GM21576 (cell line): Measurements from ENCODE around the gene FLT4.
"Not testable (repeated sequence)": the region's sequence is repeated elsewhere in the genome, so short reads cannot be mapped to it uniquely, and the experiment has no call there.

ENCODE experiments used
- ATAC-seq: cut with Tn5 transposase; IDR thresholded peaks from one replicate; pipeline ENCODE4 v1.9.1; 2021; ENCODE audit warnings: mild to moderate bottlenecking, moderate library complexity; ENCODE audit not compliant: unreplicated experiment

Gene FLT4

DNA sequence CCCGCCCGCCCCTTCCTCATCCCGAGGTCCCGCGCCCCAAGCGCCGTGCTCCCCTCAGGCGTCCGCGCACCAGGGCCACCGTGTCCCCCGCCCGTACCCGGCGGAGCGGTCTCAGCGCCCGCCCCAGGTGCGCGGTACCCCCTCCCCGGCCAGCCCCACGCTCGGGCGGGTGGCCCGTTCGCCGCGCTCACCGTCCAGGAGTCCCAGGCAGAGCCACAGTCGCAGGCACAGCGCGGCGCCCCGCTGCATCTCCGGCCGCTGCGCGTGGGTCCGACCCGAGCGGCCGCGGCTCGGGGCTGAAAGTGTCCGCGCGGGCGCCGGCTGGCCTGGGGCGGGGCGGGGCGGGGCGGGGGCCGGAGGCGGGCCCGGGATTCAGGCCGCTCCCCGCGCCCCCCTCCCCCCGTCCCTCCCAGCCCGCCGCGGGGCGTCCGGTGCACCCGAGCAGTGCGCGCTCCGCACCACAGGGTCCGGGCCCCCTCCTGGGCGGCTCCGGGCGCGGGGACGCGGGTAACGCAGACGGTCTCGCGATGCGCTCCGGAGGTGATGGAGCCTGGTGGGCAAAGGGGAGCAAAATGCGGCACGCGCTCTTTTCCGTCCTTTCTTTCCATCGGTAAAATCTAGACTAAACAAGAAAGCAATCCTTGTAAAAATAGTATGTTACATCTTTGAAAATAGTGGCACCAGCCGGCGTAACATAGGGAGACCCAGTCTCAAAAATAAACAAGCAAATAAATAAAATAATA lies at the start of gene FLT4:
TSS of gene FLT4 (minus strand) at position 304 of the 743 bp plus-strand sequence. CDS start at position 249, 55 bp downstream.
- ATAC-seq, result no peak

DNA sequence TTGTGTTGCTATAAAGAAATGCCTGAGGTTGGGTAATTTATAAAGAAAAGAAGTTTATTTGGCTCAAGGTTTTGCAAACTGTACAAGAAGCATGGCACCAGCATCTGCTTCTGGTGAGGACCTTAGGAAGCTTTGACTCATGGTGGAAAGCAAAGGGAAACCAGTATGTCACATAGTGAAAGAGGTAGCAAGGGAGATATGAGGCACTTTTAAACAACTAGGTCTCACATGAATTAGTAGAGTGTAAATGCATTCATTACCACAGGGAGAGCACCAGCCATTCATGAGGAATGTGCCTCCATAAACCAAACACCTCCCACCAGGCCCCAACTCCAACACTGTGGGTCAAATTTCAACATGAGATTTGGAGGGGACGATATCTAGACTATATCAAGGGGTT lies 49.6 kb upstream of the FLT4 start:
- ATAC-seq, result no peak

DNA sequence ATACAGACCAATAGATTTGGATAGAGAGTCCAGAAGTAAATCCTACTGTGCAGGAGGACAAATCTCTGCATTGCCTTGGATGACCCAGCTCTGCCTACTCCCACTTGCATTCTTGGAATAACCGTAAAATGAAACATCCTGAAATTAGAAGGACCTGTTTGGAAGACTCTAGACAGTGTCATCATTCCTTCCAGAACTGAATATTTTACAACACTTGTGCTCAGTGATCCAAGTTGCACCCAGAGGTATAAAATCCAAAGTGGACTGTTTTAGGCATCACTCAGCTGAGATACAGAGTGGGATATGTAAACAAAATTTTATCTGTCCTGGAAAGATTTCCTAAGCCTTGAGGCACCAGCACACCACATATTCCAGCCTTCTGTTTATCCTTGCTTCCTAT lies 46.7 kb upstream of the FLT4 start:
- no peak for ATAC-seq

DNA sequence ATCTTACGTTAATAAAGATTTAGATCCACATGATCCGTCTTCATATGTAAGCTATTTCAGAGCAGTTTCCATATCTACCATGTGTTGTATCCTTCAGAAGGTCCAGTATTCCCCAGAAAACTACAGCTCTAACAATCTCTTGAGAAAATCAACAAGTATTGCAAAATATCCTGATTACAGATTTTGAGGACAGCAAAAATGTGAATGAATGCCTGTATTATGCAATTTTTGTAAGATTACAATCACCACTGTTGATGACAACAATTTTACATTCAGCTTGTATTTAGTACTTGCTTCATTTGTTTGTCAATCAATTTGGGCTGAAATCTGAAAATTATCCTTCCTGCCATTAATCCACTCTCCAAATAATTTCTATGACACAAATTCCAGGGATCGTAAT lies 43.0 kb upstream of the FLT4 start:
- no peak for ATAC-seq

DNA sequence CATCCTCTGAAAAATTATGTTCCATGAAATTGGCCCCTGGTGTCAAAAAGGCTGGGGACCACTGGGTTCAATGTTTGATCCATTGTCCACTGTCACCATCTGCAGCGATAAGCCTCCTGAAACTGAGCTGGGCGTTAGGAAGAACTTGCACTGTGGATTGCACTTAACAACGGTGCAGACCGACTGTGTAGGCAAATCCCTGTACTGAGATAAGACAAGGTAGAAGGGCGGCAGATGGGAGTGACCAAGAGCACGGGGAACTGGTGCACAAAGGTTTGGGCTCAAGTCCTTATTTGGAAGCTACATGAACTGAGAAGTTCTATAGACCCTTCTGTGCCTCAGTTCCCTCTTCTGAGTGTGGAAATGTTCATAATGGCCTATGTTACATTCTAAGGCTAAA lies 41.6 kb upstream of the FLT4 start:
- ATAC-seq, result no peak

DNA sequence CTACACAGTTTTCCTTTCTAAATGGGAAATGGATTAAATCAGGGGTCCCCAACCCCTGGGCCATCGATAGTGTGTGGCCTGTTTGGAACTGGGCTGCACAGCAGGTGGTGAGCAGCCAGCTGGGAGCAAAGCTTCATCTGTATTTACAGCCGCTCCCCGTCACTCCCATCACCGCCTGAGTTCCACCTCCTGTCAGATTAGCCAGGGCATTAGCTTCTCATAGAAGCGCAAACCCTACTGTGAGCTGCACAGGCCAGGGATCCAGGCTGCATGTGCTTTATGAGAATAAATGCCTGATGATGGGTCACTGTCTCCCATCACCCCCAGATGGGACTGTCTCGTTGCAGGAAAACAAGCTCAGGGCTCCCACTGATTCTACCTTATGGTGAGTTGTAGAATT lies 41.2 kb upstream of the FLT4 start:
- no peak for ATAC-seq

DNA sequence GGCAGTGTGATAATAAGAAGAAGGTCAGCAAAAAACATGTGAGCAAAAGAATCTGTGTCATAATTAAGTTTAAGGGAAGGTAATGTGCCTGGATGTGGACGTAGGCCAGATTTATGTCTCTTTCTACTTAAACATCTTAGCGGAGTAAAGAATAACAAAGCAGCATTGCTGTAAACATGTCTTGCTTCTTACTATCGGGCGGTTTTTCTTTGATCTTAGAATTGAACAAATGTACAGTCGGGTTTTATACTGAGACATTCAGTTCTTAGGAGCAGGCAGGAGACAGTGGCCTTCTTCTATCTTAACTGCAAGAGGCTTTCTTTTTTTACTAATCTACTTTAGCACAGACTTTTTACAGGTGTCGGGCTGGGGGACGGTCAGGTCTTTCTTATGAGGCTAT lies 40.4 kb upstream of the FLT4 start:
- no peak for ATAC-seq

DNA sequence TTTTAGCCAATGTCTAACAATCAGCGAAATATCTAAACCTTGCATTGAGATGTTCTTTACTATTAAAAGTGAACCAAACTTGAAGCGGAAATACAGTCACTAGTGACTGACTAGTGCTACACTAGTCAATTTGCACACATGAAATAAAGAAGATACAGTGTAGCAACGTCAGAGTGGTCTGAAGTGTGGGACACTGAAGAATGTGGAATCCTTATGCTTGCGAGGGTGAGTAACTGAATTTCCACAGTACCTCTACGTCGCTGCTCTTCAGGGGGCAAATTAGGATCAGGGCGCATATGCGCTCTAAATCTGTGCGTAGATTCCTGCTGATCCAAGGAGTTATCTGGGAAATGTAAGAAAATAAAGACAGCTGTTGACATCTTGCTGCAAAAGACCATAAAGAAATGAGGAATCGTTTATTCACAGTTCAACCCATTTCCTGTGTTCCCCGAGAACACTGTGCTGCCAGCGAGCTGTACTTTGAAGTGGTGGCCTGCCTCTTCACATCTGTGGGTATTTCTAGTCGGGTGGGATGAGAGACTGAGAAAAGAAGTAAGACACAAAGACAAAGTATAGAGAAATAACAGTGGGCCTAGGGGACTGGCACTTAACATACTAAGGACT lies 39.8 kb upstream of the FLT4 start:
- ATAC-seq, result no peak

DNA sequence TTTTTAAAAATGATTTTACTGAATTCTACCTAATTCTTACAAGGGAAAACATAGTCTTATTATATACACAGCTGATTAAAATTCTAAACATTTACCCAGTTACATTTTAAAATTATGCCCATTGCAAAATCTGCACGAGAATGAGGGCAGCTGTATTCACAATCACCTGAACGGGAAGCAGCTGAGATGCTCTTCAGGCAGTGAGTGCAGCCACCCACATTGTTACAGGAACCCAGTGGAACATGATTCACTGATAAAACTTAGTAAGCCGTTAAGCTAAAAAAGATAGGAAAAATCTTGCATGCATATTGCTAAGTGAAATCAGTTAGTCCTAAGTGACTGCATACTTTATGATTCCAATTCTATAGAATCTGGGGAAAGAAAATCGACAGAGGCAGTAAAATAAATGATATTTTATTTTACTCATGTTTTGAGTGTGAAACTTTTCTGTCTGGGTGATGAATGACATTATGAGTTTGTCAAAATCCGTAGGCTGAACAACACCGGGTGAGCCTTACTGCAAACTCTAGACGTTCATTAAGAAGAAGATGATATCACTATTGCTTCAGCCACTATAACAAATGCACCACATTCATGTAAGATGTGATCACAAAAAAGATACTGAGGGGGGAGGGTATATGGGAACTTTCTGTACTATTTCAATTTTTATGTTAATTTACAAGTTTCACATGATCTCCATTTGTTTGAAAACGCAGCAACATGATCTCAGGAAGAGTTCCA lies 39.1 kb upstream of the FLT4 start:
- no peak for ATAC-seq

DNA sequence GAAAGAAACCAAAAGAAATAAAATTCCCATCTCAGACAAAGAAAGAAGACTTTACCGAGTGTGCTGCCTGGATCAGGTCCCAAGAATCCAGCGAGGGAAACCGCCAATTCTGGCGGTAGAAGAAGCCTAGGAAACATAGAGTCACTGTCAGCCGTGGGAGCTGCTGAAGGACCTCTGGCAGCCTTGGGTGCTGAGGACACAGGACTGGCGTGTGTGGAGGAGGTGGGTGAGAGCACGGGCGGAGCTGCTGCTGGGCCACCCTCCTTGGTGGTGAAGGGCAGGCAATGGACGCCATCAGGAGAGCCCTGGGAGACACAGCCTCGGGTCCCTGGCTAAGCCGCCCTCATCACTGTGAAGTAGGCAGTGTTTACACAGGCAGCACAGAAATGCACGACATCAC lies 37.4 kb upstream of the FLT4 start:
- ATAC-seq, result not testable (repeated sequence)

DNA sequence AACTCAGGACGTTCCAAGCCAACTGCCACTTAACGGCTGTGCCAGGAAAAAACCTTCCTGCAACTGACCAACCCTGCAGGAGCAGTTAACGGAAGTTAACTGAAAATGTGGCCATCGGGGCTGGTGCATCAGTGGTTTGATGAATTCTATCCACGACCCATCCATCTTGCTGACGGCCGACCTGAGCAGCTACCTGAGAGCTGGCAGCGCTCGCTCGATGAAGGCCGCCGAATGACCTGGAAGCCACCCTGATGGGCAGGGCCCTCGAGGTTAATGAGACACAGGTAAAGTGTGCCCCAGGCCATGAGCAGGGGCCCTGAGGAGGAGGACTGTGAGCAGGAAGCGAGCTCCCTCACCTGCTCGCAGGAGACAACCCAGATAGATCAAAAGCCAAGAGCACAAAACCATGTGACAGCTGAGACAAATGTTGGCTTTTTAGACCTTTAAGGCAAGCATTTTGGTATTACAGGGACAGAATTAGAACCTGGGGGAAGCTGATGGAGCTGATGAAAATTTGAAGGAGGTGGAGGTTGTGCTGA lies 35.3 kb upstream of the FLT4 start:
- ATAC-seq, result no peak

DNA sequence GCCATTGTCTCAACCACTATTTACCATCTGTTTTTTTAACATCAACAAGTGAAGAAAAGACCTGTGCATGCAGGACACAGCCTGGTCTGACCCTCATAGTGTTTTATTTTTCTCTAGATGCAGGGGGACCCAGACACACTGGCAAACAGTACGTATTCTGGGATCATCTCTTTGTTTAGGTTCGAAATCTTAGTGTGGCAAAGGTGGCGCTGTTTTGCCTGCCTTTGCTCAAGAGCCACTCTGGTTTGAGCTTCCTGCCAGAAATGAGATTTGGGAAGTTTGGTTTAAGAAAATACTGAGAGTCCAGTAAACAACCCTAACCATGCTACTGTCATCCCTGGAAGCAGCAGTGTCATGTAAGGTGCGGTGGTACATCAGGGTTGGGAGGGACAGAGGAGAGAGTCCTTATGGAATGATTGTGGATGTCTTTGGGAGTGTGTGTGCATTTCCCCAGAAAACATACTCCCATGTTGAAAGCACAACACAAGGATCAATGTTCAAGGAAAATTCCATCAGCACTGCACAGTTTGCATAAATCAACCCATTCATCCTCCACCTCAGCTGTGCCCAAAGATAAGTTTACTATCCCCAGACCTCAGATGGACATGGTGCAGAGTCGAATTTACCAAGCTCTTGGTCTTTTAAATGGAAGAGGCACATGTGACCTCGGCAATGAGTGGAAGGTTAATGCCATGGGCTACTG lies 34.0 kb upstream of the FLT4 start:
- ATAC-seq, result no peak

DNA sequence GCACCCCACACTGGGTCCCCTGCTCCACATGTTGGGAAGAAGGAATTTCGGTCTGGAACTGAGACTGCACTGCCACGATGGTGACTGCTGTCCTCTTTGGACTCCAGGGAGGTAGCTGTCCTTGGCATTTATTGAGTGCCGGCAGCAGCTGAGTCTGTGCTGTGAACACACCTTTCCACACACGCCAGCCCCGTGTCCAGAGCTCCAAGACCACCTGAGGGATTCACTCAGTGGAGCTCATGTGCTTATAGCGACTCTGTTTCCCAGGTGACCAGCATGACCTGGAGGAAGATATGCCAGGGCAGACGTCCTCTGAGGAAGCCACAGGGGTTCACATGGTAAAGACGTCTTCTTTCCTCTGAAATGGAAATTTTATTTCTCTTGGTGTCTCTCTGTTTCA lies 33.2 kb upstream of the FLT4 start:
- no peak for ATAC-seq

DNA sequence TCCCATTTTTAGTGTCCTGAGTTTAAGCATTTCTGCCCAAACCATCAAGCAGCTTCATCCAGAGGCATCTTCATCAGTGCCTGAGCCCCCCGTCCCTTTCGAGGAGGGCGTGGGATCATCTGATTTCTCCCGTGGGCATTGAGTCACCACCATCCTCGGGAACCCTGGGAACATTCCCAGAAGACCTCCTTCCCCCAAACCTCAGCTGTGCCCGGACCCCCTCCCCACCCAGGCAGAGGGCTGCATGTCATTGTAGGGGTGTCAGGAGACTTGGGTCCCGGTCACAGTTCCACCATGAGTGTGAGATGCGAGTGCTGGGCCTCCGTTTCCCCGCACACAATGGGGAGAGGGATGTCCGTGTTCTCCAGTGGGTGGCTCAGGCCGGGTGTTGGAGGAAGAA lies 32.6 kb upstream of the FLT4 start:
- not testable (repeated sequence) for ATAC-seq

DNA sequence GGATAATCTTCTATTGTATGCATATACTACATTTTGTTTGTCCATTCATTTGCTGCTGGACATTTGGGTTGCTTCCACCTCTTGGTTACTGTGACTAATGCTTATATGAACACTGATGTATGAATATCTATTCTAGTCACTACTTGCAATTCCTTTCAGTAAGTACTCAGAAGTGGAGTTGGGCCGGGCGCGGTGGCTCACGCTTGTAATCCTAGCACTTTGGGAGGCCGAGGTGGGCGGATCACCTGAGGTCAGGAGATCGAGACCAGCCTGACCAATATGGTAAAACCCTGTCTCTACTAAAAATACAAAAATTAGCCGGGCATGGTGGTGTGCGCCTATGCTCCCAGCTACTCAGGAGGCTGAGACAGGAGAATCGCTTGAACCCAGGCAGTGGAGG lies 28.9 kb upstream of the FLT4 start:
- ATAC-seq, result not testable (repeated sequence)

DNA sequence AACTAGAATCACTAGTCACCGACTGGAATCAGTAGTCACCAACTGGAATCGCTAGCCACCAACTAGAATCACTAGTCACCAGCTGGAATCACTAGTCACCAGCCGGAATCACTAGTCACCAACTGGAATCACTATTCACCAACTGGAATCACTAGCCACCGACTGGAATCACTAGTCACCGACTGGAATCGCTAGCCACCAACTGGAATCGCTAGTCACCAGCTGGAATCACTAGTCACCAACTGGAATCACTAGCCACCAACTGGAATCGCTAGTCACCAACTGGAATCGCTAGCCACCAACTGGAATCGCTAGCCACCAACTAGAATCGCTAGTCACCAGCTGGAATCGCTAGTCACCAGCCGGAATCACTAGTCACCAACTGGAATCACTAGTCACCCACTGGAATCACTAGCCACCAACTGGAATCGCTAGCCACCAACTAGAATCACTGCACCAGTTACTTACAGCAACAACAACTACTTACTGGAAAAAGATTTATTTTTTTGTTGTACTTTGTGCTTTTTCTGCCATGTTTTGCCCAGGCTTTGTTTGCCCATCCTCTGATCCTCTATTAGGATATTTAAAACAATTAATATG lies 25.7 kb upstream of the FLT4 start:
- ATAC-seq, result no peak

DNA sequence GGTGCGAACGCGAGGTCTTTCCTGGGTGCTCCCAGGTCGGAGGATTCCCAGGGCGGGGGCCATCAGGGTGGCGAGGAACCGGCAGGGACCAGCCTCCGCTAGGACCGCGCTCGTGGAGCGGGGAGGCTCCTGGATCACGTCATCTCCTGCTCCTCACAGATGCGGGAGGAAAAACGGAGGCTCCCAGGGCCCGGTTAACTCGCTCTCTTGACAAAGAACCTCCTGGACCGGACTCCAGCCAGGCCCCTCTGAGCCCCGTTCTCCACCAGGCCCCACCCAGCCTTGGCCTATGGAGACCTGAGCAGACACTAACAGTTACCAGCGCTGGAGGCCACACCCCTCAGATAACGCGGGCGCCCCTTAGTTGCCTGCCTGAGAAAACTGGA lies 24.7 kb upstream of the FLT4 start:
- not testable (repeated sequence) for ATAC-seq

DNA sequence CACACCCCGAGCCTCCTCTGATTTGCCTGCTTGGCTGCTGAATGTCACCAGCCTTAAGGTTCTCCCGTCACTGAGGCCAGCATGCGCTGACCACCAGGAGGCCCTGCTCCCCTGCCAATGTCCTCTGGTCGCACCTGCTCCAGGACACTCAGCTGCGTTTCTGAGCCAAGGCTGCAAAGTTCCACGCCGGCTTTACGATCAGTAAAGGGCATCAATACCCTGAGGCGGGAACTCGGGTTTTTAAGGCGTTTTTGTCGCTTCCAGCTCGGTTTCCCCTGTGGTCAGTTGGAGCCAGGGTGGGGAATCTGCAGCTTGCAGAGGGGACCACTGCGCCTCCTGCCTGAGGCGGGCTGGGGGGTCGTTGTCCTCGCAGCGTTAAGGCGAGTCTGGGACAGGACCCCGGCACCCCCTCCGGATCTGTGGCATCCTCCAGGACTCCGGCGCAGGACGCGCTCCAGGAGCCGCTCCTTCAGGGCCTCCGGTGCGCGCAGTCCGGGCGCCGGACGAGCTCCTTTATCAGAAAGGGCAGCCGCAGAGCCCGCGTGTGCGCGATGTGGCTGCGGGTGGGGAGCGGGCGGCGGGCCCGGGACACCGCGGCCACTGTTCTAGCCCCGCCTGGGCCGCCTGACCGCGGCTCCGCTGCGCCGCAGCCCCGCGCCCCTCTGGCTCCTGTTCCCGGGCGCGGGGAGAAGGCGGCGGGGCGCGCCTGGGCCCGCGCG lies 24.1 kb upstream of the FLT4 start:
- ATAC-seq, result no peak

DNA sequence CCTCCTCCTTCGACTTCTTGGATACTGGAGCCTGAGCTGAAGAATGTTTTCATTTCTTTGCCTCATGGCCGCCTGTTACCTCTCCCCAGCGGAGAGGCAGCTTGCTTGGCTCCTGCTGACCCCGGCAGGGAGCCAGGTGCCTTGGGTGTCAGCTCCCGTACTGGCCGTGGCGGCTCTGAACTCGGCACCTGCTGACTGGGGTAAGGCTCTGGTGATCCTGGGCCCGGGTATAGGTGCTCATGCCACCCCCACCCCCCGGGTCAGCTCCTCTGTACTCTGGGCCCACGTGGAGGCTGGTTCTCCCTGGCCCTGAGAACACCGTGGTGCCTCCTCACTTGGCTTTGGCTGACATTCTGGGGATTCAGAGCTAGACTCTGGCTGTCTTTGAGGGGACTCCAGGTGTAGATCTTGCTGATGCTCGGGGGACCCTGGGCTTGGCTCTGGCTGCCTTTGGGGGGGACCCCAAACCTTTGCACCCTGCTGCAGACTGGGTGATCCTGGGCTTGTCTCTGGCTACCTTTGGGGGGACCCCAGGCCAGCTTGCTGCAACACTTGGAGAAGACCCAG lies 22.6 kb upstream of the FLT4 start:
- ATAC-seq, result not testable (repeated sequence)
